ENCODE measurements around the gene KRT26.
A peak's percentile ranks its signal among the peaks of the same experiment; 100 is the strongest.

The KRT26 gene

GRCh38 chr17:40799859-40800258 is 27.9 kb upstream of the KRT26 start, which contains the start of gene KRT28:
Gene KRT28 (minus strand): TSS chr17:40799959. CDS start chr17:40799893, 66 bp downstream.
- Histone ChIP-seq H3K4me1 (ENCODE audit: control insufficient read depth, insufficient read depth, low read length) (no peaks in the 10 kb centered on the region), H3K4me3 (ENCODE audit: low read depth, low read length) (no peak within 1 kb of the TSS), H3K27ac (ENCODE audit: extremely low read depth, low read depth, low read length) (no peak within 1 kb of the TSS), H3K36me3 (ENCODE audit: control insufficient read depth in 2 of 2, insufficient read depth in 1 of 2, low read length in 2 of 2) (no peaks in the 10 kb centered on the region), H3K9me3 (ENCODE audit: control insufficient read depth, insufficient read depth, low read depth, low read length) (no peaks in the 10 kb centered on the region)
- ChIA-PET CTCF (interaction anchor here (1.0 kb wide), 1 partner anchor 8 kb away, joined by 3 read pairs; no protein-coding TSS in a partner anchor), POLR2A (no interaction called here)
- TF ChIP-seq PATZ1 (tag by site-specific recombination; IDR thresholded peaks at IDR 0.05), result no peak
- TF ChIP-seq ZNF792 (tag by site-specific recombination; IDR thresholded peaks at IDR 0.05), result no peak
- no peak for TF ChIP-seq FEZF1 (tag by site-specific recombination; IDR thresholded peaks at IDR 0.05)
- TF ChIP-seq ZSCAN16 (tag by site-specific recombination; IDR thresholded peaks at IDR 0.05), result no peak
- TF ChIP-seq ZNF155 (tag by site-specific recombination; IDR thresholded peaks at IDR 0.05), result no peak
- no peak for TF ChIP-seq ZNF398 (tag by site-specific recombination; IDR thresholded peaks at IDR 0.05)
- no peak for TF ChIP-seq ZNF830 (tag by site-specific recombination; IDR thresholded peaks at IDR 0.05; ENCODE audit: low read depth)

GRCh38 chr17:40796846-40797245 is 24.8 kb upstream of the KRT26 start:
- ChIA-PET CTCF (interaction anchor here (0.5 to 1.0 kb wide), 2 partner anchors 104 to 181 kb away, joined by 3 to 5 read pairs; no protein-coding TSS in a partner anchor), POLR2A (no interaction called here)
- H3K9me3 ChIP-seq (ENCODE audit: control insufficient read depth, insufficient read depth, low read depth, low read length), result no peaks in the 10 kb centered on the region
- H3K36me3 ChIP-seq (ENCODE audit: control insufficient read depth in 2 of 2, insufficient read depth in 1 of 2, low read length in 2 of 2), result no peaks in the 10 kb centered on the region
- no peaks in the 10 kb centered on the region for H3K4me1 ChIP-seq (ENCODE audit: control insufficient read depth, insufficient read depth, low read length)
- no peak overlapping the region for H3K4me3 ChIP-seq (ENCODE audit: low read depth, low read length)
- TF ChIP-seq ZNF768 (tag by site-specific recombination; IDR thresholded peaks at IDR 0.05), result no peak
- no peak for TF ChIP-seq ZNF571 (tag by site-specific recombination; IDR thresholded peaks at IDR 0.05)
- TF ChIP-seq ZXDB (tag by site-specific recombination; IDR thresholded peaks at IDR 0.05), result no peak
- TF ChIP-seq ZNF132 (tag by site-specific recombination; IDR thresholded peaks at IDR 0.05; ENCODE audit: borderline replicate concordance), result no peak
- no peak overlapping the region for H3K27ac ChIP-seq (ENCODE audit: extremely low read depth, low read depth, low read length)

GRCh38 chr17:40795019-40795667 is 23.1 kb upstream of the KRT26 start:
- Histone ChIP-seq H3K36me3 (ENCODE audit: control insufficient read depth in 2 of 2, insufficient read depth in 1 of 2, low read length in 2 of 2) (no peaks in the 10 kb centered on the region), H3K4me1 (ENCODE audit: control insufficient read depth, insufficient read depth, low read length) (no peaks in the 10 kb centered on the region), H3K27ac (ENCODE audit: extremely low read depth, low read depth, low read length) (no peak overlapping the region), H3K9me3 (ENCODE audit: control insufficient read depth, insufficient read depth, low read depth, low read length) (no peaks in the 10 kb centered on the region), H3K4me3 (ENCODE audit: low read depth, low read length) (no peak overlapping the region)
- no peak for TF ChIP-seq ZBTB44 (tag by site-specific recombination; IDR thresholded peaks at IDR 0.05)
- TF ChIP-seq ZNF266 (tag by site-specific recombination; IDR thresholded peaks at IDR 0.05; ENCODE audit: low read depth), result no peak
- TF ChIP-seq SCRT2 (tag by site-specific recombination; IDR thresholded peaks at IDR 0.05), result peak; percentile 59
- no peak for TF ChIP-seq INSM2 (tag by site-specific recombination; IDR thresholded peaks at IDR 0.05)
- POLR2A ChIA-PET, result no interaction called here
- CTCF ChIA-PET, result interaction anchor here (0.6 to 1.5 kb wide), 6 partner anchors 175 to 868 kb away, joined by 3 to 5 read pairs (median 3); no protein-coding TSS in a partner anchor

All from HEK293 (cell line).